Uterus (tissue), 2 donors: ENCODE measurements around the gene GRIK4.

Experiments
- POLR2A ChIP-seq, 2 donors: fragments of 450-650 bp; IDR thresholded peaks; one replicate each; pipeline ENCODE4 v1.6.1; 2016; ENCODE audit warnings: antibody characterized with exemption in 2 of 2, mild to moderate bottlenecking in 1 of 2, moderate library complexity in 1 of 2
- TF ChIP-seq, protein P1 (sequence below), 4 experiments: fragments of 200-600 bp in 2 of 4; fragments of 450-650 bp in 2 of 4; sonication (generic) in 2 of 4; IDR thresholded peaks; one replicate each; pipeline ENCODE4 v1.5.1; 2016 to 2019; ENCODE audit warnings: antibody characterized with exemption in 4 of 4, mild to moderate bottlenecking in 2 of 4, moderate library complexity in 1 of 4

DNA sequence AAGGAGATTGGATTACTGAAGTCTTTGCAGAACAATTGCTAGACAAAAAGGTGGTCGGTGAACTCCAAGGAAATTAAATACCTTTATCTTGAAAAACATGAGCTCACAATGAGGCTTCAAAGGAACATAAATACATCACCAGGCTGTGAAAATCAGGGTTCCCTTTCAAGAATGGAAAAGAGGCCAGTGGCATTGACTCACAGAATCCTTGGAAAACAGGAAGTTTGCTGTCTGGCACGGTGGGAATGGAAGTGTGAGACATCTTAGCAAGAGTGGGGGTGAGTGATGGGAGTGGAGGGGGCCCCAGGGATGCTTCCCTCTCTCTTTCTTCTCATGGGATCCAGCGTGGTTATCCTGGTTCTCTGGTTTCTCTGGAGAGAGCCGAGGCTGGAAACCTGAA is 463.4 kb downstream of the GRIK4 start:
- TF ChIP-seq, protein P1, sequence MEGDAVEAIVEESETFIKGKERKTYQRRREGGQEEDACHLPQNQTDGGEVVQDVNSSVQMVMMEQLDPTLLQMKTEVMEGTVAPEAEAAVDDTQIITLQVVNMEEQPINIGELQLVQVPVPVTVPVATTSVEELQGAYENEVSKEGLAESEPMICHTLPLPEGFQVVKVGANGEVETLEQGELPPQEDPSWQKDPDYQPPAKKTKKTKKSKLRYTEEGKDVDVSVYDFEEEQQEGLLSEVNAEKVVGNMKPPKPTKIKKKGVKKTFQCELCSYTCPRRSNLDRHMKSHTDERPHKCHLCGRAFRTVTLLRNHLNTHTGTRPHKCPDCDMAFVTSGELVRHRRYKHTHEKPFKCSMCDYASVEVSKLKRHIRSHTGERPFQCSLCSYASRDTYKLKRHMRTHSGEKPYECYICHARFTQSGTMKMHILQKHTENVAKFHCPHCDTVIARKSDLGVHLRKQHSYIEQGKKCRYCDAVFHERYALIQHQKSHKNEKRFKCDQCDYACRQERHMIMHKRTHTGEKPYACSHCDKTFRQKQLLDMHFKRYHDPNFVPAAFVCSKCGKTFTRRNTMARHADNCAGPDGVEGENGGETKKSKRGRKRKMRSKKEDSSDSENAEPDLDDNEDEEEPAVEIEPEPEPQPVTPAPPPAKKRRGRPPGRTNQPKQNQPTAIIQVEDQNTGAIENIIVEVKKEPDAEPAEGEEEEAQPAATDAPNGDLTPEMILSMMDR (IDR thresholded peaks at IDR 0.05), result no peak
- no peak for TF ChIP-seq POLR2A (IDR thresholded peaks at IDR 0.05)
